OCI-LY7 (cell line): ENCODE results near the gene AP5M1.
"Not testable (repeated sequence)": the region's sequence is repeated elsewhere in the genome, so short reads cannot be mapped to it uniquely, and the experiment has no call there.

Experiments used
- CTCF ChIP-seq: fragments of 200-600 bp; sonication (generic); conservative IDR thresholded peaks from 2 replicates; pipeline ENCODE4 v1.5.1; 2014; ENCODE audit warnings: mild to moderate bottlenecking, antibody characterized with exemption, low read length, moderate library complexity, mixed read lengths
- EZH2phosphoT487 ChIP-seq: fragments of 200-600 bp; sonication (generic); IDR thresholded peaks from 2 replicates; pipeline ENCODE4 v1.6.1; 2018; ENCODE audit warnings: low read depth, borderline replicate concordance, mild to moderate bottlenecking, mixed run types, antibody characterized with exemption, low read length, moderate library complexity, mixed read lengths

DNA sequence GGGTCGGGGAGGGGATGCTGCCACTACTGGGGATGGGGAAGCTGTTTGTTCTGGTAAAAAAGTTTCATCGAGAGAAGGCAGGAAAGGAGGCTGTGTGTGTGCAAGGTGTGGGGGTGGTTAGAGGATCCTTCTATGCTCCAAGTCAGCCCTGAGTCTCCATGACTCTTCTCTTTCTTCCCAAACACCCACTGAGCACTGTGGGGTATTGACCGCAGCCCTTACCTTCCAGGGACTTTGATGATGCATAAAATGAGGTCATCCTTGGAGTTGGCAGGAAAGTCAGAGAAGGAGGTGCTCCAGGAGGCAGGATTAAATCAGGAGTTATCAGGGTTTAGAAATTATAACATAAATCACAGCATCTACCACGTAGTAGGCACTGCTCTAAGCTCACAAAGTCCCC is 63.7 kb downstream of the AP5M1 start:
- TF ChIP-seq CTCF, EZH2phosphoT487: not testable (repeated sequence)
